GM21529 (cell line): ENCODE measurements around the gene COL6A3.
"Not testable (repeated sequence)": the region's sequence is repeated elsewhere in the genome, so short reads cannot be mapped to it uniquely, and the experiment has no call there.

Experiments
- ATAC-seq: cut with Tn5 transposase; IDR thresholded peaks from one replicate; pipeline ENCODE4 v1.9.1; 2021; ENCODE audit not compliant: unreplicated experiment

Gene COL6A3

DNA sequence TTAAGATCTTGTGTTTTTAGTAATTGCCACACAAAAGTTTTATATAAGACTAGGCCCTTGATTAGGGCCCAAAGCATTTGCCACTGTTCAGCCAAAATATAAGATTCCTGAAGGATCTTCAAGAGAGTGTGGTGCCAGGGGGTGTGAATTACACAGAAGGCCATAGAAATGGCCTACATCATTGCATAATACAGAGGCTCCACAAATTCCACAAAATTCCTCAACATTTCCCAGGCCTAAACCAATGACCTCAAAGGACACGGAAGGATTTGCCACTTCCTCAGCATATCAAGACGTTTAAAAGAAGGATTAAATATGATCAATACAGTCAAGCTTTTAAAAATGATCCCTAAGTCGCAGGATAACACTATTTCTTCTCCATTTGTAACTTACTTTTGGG, 24.1 kb downstream of the COL6A3 start:
- ATAC-seq: no peak

DNA sequence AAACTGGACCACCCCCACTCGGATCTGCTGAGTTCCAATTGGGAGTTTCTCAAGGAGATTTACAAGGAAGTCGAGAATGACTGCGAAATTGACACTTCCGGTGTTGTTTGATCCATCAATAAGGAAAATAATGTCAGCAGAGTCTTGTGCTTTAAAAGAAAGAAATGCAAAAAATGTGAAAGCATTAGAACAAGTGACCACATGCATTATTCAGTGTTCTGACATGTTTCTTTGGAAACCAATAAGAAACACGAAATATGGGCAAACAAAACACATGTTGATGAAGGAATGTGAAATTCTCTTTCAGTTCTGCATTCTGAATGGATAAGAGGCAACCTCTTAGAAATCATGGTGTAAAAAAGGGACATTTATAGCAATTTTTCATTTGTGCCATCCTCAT, 25.9 kb downstream of the COL6A3 start:
- ATAC-seq: no peak

DNA sequence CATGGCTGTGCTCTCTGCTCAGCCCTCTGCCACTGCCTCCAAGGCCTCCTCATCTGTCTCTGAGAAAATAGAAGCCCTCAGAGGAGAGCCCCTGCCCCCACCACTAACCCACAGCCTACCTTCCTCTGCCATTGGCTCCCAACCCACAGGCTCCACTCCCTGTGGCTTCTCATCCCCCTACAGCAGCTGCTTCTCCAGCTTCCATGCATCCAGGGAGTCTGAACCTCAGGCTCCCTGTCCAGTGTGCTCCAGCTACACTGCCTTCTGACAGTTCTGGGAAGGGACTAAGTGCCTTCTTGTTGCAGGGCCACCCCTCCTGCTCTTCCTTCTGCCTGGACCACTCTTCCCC, 29.3 kb downstream of the COL6A3 start:
- no peak for ATAC-seq

DNA sequence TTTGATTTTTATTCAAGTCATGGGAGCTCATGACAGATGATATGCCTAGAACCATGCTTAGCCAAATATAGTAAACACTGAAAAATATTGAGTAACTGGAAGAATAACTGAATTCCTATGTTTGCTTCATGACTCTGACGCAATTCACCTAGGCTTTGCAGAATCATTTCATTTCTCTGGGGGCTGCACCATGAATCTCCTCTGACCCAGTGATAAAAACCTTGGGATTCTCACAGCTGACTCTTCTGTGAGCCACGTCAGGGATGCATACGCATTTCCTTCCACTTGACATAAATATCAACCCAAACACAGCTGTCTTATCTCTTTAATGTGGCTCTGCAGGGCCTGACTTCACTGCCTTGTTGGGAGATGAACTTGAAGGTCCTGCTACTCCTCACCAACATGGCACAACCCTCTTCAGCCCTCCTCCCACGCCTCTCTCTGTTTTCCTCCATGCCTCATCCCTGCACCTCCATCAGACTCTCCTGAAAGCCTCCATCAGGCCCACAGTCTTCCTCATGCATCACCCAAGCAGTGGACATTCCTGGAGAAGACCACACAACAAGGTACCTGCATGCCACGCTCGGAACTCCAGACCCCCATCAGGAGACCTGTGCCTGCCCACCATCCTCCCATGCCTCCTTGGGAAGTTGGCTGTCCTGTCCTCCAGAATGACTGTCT, 29.8 kb downstream of the COL6A3 start:
- ATAC-seq: no peak

DNA sequence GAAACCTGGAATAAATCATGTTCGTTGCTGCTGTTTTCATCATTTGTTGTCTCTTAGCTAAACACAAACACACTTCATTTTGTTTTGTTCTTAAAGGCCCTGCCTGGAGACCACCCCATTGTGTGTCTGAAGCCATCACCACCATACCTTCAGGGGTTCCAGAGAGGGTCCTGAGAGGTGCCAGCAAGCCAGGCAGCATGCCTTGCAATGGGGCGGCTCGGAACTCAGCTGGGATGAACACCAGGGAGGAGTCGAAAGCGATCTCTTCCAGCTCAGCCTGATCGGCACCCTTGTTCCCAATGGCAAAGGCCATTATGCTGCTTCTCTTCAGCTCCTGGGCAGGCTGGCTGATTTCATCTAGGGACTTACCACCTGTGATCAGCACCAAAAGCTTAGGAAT, 33.2 kb downstream of the COL6A3 start:
- ATAC-seq: no peak

DNA sequence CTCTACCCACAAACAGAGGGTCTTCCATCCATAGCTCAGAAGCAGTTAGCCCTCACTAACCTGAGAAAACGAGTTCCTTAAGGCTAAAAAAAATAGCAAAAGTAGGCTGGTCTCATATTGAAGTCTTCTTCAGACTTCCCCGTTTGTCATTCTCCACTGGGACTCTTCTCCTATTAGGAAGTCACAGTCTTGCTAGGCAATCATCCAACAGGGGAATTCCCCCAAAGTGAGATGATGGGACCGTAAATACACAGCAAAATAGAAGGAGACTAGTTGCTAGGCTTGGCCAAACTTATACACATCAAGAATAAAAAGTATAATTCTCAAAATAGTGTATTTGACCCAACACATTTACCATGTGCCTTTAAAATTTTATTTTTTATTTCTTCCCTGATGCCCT, 34.3 kb downstream of the COL6A3 start:
- no peak for ATAC-seq

DNA sequence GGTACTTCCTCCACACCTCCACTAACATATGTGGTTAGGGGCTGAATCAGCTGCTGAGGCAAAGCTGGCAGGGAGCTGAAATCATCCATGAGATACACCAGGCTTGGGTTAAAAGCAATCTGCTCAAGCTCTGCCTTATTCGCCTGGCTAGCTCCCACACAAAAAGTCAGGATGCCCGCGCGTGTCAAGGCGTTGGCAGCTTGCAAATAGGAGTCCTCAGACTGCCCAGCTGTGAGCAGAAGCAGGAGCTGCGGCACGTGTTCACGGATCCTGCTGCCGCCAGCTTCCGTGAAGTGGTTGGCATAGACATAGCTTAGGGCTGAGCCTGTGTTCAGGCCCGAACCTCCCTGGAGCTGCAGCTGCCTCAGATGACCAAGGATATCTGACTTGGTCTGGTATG, 35.3 kb downstream of the COL6A3 start:
- no peak for ATAC-seq

DNA sequence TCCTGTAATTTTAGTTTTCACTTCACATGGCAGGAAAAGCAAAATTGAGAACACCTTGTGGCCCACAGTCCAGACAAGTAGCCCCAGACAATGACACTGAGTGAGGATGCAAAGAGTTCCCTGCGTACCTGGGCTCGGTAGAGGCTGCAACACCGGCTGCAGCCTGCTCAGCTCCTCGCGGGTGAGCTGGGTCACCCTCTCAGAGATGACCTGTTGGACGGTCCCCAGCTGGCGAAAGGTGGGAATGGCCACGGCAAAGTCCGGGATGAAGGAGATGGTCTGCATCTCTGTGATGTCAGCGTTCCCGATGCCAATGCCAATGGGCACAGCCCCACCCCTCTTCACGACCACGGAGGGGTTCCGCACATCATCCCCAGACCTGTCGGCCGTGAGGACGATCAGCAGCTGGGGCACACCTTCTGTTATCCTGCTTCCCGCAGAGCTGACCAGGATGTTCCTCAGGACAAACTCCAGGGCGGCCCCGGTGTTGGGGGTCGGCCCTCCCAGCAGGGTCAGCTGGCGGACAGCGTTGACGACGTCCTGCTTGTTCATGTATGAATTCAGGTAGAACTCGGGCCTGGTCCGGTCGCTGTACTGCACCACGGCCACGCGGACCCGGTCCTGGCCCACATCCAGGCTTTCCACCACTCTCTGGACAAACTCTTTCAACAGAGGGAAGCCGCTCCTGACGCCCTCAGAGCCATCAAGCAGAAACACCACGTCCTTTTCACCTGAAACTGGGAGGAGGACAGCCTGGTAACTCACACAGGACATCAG, 39.5 kb downstream of the COL6A3 start:
- ATAC-seq: no peak

DNA sequence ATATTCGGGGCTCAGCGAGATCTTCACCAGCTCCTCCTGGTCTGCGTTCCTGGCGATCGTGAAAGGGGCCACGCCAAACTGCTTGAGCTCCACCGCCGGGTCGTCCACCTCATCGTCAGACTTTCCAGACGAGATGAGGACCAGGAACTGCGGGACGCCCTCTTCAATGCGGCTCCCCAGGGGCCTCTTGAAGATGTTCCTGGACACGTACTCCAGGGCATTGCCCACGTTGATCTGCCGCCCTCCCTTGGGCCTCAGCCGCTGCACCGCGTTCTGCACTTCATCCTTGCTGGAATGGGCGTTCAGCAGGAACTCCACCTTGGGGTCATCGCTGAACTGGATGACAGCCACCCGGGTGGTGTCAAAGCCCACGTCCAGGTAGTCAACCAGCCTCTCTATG, 42.1 kb downstream of the COL6A3 start:
- no peak for ATAC-seq

DNA sequence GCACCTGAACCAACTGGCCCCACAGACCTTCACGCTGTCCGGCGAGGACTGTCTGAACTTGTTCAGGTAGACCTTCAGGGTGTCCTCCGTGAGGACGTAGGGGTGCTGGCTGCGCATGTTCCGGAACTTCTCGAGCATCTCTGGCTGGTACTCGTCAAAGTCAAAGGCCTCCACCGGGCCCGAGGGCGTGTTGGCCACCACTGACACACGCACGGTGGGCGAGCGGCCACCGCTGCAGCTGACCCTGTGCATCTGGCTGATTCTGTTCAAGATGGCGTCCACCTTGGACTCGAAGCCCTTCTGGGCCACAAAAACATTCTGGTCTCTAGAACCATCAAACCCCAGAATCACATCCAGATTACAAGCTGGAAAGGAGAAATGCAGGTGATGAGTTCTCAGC, 48.3 kb downstream of the COL6A3 start:
- no peak for ATAC-seq

DNA sequence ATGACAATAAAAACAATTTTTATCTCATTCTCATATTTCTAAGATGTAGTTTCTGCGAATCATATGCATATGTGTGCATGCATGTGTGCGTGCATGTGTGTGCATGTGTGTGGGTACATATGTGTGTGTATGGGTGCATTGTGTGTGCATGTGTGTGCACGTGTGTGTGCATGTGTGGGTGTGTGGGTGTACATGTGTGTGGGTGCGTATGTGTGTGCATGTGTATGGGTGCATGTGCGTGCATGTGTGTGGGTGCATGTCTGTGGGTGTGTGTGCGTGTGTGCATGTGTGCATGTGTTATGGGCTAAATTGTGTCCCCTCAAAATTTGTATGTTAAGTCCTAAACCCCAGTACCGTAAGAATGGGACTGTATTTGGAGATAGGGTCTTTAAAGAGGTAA, 49.3 kb downstream of the COL6A3 start:
- no peak for ATAC-seq

DNA sequence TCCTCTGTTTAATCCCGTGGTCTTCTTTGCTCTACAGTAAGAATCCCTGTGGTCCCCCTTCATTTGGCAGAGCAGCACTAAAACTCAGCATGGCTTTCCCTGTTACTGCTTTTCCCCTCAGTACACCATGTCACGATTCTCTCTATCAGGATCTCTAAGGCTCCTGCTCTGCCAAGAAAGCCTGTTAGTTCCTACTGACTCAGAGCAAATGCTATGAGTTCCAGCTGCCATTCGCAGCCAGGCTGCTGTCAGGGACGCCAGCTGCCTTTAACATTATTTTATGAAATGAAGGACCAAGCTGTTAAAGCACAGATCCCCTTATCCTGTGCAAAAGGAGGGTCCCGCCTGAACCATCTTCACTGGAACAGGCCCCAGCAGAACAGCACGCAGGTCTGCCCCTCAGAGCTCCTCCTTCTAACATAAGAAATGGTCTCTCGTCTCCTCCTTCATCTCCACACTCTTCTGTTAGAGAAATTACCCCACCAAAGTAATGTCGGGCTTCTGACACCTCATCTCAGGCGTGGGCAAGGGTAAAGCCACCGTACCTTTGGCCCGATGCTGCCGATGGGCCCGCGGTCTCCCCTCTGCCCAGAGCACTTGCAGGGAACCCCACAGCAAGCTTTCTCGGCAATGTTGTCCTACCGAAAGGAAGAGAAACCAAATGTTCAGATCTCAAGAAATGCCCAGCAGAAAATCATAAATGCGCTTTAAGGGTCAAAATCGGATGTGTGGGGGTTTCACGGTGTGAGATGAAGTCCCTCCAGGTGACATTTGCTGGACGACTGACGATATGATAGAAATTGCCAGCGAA, 52.6 kb downstream of the COL6A3 start:
- no peak for ATAC-seq

DNA sequence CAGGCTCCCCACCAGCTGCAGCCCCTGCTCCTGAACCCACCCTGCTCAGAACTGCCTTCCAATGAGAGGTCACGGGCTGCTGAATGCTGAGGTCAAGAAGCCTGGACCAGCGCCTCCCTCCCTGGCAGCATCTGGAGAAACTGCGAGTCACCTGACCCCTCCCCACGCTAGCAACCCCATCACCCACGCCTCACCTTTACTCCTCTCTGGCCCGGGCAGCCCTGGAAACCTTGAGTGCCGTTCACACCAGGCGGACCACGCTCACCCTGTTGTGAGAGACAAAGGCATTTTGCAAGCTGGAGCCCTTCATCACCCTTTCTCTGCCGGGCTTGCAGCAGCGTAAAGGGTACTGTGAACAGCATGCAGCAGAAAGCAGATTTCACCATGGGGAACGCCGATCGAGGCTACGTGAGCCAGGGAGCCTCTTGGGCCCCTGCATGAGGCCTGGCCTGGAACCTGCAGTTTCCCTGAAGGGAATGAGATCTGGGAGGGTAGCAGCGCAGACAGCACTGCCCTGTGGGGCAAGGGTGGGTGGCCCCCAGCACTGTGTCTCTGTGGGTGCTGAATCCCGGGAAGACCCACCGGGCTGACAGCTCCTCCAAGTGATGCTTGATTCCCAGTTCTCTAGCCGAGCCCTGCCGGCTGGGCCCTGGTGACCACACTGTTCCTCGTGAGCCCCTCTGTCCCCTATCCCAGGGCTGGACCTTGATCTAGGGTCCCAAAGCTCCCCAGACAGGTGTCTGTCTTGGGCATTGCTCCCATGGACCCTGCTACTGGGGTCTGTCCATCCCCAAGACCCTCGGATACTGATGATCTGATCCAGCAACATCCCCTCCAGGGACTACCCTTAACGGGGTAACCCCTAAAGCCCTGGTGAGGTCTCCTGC, 53.8 kb downstream of the COL6A3 start:
- no peak for ATAC-seq

DNA sequence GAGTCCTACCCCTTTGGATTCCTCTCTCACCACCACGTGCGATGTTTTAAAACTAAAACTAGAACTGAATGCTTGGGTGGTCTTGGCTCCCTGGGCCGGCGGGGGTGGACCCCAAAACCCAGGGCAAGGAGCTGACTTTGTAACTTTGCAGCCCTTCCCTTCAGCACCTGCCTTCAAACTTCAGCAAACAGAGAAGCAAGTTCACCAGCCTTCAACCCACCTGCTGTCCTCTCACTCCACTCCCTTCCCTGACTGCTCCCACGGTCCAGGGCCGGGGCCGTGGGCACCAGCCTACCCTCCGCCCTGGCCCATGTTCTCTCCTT, 54.5 kb downstream of the COL6A3 start:
- no peak for ATAC-seq

DNA sequence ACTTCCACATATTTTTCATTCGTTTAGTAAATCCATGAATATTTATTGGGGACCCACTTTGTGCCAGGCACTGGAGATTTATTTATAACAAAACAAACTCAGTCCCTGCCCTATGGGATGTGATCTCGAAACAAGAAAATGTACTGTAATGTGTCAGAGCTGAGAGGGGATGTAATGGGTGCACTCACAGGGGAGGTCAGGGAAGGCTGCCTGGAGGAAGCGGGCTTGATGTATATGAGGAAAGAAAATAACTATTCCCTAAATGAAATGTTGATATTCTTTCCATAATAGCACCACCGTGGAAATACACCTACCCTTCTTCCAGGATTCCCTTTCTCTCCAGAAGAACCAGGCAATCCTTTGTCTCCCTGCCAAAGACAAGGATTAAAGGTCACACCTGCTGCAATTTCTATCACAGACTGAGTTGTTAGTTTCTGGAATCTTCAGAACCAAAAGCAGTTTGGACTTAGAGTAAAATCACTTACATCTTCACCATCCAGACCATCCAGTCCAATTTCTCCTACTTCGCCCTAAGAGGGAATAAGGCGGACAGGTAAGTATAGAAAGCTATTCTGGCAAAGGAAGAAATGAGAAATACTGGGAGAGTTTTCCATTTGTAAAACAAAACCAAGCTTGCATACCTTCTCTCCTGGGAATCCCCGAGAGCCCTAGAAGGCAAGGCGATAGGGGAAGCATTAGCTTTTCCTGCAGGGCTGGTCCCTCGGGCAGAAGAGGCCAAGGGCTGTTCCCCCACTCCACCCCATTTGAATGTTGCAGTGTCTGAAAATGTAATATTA, 55.0 kb downstream of the COL6A3 start:
- ATAC-seq: no peak

DNA sequence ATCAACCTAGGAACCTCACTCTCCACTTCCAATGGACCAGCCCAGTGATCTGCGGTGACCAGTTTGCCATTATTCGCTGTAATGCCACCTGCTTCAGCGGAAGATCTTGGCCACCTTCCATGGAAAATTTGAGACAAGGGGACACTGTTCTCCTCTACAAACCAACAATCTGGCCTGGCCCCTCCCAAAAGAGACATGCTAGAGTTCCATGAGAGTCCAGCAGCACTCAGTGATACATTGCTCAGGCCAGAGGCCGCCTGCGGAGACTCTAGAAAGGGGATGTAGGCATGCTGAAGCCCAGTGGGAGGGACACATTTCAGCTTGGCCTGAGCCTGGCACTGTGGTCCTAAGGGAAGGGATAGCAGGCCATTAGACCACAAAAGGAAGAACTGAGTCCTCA, 58.3 kb downstream of the COL6A3 start:
- no peak for ATAC-seq

DNA sequence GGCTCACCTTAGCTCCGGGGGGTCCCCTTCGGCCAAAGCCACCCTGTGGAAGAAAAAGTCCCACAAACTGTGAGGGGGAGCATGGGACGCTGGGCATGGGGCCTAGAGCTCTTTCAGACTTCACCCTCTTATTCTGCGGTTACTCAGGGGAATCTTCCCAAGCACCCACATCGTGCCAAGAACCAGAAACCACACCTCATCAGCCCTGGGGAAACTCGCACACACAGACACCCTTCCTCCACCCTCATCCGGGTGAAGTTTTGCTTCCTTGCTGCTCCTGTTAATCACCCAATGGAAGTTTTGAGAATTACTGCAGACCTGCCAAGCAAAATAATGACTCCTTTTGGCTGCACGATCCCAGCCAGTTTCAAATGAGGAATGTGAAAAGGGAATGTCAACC, 59.1 kb downstream of the COL6A3 start:
- no peak for ATAC-seq

DNA sequence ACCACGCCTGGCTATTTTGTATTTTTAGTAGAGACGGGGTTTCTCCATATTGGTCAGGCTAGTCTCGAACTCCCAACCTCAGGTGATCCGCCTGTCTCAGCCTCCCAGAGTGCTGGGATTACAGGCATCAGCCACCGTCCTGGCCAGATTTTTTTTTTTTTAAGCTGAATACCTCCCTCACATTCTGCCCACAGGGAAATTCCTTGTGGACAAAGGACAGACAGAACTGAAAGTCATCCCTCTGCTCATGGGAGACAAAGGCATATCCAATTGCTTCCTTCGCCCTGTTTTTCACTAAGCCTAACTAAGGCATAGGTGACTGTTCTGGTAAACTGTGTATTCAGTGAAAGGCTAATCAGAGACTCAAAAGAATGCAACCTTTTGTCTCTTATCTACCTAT, 59.8 kb downstream of the COL6A3 start:
- not testable (repeated sequence) for ATAC-seq

DNA sequence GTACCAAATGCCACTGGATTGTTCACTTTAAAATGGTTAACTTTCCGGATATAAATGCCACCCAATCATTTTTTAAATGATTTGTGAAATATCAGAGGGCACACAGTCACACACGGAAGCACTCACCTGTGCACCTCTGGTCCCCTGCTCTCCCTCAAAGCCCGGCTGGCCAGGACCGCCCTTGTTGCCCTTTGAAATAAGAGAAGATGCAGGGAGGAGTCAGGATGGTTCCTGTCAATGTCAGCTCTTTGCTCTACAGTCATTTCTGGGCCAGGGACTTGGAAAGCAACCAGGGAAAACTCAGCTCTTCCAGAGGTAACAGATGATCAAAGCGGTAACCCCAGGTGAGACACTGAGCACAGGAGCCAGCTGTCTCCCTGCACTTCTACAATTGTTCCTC, 60.7 kb downstream of the COL6A3 start:
- no peak for ATAC-seq

DNA sequence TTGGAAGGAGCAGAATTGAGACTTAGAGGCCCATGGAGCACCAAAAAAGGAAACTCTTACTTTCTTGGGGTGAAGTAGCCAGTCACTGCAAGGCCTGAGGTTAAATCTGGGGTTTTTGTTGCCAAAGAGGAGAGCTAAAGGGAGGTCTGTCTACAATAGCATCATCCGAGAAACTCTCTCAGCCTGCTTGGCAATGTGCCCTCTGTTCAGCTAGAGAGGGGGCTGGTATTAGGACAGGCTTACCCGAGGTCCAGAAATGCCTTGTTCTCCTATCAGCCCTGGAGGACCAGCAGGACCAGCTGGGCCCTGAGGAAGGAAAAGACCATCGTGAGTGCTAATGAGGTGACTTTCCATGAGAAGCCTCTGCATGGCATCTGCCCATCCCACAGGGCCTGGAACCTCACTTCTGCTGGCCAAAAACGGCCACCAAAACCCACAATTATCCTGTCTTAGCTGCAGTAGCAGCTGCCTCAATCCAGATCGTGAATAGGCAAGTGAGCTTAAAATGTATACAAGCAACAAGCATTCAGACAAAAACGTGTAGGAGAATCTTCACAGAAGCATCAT, 61.6 kb downstream of the COL6A3 start:
- ATAC-seq: no peak
